SU-DHL-6 (cell line): ENCODE measurements around the gene SCG5.

Experiments used
- EZH2phosphoT487 ChIP-seq: fragments of 200-600 bp; sonication (generic), shearing (Covaris generic); conservative IDR thresholded peaks from 2 replicates; pipeline ENCODE4 v1.6.1; 2018; ENCODE audit warnings: mild to moderate bottlenecking, antibody characterized with exemption, low read length, moderate library complexity, mixed read lengths
- TF ChIP-seq, protein P1 (sequence below): fragments of 200-600 bp; sonication (generic); IDR thresholded peaks from one replicate; pipeline ENCODE4 v1.5.1; 2017; ENCODE audit warnings: antibody characterized with exemption, mild to moderate bottlenecking, low read length, moderate library complexity; ENCODE audit not compliant: insufficient read depth, poor library complexity, severe bottlenecking

DNA sequence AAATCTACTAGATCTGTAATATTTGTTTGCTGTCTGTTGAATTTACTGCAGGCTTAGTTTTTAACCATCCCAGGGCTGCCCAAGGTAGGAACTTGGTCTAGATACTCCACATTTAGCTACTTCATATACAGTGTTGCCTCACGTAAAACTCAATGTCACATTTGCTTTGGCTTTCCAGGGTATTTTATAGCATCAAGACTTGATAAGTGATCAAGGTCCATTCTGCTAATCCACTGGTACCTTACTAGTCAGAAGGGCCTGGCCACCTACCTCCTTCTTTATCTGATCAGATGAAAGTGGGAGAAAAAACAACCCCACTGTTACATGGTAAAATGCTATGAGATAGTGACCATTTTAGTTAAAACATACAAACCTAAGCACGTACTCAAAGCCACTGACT, 50.8 kb downstream of the SCG5 start:
- TF ChIP-seq, protein P1, sequence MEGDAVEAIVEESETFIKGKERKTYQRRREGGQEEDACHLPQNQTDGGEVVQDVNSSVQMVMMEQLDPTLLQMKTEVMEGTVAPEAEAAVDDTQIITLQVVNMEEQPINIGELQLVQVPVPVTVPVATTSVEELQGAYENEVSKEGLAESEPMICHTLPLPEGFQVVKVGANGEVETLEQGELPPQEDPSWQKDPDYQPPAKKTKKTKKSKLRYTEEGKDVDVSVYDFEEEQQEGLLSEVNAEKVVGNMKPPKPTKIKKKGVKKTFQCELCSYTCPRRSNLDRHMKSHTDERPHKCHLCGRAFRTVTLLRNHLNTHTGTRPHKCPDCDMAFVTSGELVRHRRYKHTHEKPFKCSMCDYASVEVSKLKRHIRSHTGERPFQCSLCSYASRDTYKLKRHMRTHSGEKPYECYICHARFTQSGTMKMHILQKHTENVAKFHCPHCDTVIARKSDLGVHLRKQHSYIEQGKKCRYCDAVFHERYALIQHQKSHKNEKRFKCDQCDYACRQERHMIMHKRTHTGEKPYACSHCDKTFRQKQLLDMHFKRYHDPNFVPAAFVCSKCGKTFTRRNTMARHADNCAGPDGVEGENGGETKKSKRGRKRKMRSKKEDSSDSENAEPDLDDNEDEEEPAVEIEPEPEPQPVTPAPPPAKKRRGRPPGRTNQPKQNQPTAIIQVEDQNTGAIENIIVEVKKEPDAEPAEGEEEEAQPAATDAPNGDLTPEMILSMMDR = no peak
- TF ChIP-seq EZH2phosphoT487 = no peak
